CMK (cell line): ENCODE measurements around the gene KRTAP5-3.
"Not testable (repeated sequence)": the region's sequence is repeated elsewhere in the genome, so short reads cannot be mapped to it uniquely, and the experiment has no call there.

Source experiments
- DNase-seq: peaks from one replicate; pipeline ENCODE4 v3.0.0-alpha.2; 2010; ENCODE audit warnings: low read depth

Gene KRTAP5-3

DNA sequence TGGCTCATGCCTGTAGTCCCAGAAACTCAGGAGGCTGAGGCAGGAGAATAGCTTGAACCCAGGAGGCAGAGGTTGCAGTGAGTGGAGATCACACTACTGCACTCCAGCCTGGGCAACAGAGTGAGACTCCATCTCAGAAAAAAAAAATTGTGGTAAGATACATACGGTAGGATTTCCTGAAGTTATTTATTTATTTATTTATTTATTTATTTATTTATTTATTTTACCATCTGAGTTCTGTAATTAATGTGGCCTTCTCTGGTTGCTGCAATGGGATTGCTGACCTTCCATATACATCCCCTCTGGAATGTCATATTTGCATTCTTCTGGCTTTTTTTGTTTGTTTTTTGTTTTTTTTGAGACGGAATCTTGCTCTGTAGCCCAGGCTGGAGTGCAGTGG lies 25.4 kb downstream of the KRTAP5-3 start:
- DNase-seq, result not testable (repeated sequence)

DNA sequence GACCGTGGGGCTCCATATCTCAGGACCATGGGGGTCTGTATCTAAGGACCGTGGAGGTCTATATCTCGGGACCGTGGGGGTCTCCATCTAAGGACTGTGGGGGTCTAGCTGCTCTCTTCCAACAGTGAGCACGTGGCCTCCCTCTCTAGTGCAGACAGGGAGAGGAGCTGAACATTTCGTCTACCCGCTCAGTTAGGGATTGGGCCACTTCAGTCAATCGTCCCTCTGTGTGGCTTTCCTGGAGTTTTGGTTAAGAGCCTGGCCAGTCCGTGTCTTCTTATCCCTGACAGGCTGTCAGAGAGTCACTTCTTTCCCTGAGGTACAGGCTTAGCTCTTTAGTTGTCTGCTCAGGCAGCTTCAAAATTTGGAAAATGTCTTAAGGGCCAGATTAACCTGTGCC lies 26.3 kb downstream of the KRTAP5-3 start:
- DNase-seq, result no peak

DNA sequence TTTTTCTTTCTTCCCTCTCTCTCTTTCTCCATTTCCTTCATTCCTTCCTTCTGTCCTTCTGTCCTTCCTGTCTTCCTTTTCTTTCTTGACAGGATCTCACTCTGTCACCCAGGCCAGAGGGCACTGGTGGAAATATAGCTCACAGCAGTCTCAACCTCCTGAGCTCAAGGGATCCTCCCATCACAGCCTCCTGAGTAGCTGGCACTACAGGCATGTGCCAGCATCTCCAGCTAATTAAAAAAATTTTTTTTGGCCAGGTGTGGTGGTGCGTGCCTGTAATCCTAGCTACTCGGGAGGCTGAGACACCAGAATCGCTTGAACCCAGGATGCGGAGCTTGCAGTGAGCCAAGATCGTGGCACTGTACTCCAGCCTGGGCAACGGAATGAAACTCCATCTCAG lies 31.4 kb downstream of the KRTAP5-3 start:
- DNase-seq, result no peak

DNA sequence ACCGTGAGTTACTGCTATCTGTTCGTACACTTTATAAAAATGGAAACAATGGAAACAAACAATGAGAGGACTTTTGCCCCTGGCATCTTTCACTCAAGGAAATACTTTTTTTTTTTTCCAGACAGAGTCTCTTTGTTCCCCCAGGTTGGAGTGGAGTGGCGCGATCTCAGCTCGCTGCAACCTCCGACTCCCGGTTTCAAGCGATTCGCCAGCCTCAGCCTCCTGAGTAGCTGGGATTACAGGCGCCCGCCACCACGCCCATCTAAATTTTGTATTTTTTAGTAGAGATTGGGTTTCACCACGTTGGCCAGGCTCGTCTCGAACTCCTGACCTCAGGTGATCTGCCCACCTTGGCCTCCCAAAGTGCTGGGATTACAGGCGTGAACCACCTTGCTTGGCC lies 32.5 kb downstream of the KRTAP5-3 start:
- not testable (repeated sequence) for DNase-seq

DNA sequence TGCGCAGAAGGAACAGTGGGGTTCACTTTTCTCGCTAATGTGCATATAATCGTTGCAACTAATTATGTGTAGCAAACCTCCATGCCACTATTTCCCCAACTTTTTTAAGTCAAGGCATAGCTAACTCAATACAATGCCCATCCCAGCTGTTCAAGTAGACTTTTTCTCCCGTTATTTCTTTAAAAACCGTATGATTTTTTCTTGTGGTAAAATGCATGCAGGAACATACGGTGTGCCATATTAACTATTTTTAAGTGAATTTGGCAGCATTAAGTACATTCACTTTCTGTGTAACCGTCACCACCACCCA lies 33.4 kb downstream of the KRTAP5-3 start:
- DNase-seq, result no peak

DNA sequence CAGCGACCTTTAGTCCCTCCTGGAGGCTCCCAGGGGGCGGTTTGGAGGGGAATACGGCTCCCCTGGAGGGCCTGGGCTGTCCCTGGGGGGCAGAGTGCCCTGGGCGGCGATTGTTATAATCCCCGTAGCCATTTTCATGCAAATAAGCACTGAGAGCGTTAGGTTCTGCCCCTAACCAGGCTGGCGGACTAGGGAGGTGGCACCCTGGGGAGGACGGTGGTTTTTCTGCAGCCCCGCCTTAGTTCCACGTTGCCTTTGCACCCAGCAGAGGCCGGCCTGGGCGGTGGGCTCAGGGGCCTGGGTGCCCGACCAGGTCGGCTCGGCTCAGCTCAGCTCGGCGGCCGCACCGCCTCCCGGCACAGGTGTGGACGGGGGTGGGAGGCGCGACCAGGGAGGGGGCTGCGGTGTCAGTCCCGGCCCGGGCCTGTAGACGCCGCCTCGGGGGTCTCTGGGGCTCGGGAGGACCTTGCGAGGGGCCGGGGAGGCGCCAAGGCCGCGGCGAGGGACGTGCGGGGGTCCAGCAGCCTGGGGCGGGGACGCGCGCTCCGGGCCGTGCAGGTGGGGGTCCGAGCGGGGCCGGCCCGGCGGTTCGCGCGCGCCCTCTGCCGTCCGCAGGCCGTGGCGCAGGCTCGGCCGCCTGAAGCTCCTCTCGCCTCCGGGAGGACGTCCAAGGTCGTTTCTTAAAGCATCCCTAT lies 33.9 kb downstream of the KRTAP5-3 start:
- DNase-seq, result no peak

DNA sequence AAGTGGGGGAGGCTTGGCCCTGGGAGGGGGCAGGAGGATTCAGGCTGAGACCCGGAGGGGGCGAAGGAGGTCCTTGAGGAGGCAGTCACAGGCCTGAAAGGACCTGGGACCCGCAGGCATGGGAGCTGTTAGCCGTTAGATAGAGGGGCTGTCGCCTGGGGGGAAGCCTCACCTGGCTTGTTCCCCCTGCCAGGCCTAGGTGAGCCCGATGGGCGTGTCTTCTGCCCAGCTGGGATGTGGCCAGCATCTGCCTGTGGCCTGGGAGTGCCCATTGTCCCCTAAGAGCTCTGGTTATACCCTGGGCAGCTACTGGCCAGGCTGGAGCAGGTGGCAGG lies 34.4 kb downstream of the KRTAP5-3 start:
- no peak for DNase-seq

DNA sequence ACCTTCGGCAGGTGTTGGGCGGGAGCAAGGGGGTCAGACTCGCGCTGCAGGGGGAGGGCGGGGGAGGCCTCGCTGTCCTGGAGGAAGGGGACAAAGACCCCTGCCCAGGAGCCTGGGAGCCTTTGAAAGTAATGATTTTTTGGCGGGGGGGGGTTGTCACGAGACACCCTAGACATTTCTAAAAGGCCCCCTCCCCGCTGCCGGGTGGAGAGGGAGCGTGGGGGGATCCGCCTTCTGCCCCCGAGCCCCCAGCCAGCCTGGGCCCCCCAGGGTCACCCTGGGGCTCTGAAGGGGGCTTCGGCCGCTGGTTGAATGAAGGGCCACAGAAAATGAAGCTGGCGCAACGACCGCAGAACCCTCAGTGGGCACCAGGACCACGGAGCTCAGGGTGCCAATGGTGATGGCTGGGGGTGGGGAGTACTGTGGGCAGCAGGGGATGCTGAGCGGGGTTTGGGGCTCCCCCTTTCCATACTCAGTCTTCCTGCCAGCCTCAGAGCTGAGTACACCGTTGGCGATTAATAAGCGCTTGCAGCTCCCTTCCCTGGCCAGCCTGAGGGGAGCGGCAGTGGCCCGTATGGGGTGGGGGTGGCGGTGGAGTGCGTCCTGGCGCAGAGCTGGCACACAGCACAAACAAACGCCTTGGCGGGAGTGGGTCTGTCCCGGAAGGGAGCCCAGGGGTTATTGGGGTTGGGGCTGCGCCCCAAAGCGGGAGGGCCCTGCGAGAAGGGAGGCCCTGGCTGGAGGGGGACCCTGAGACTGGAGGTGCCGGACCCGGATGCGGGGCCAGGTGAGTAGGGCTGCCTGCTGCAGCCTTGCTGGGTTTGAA lies 35.0 kb downstream of the KRTAP5-3 start:
- DNase-seq, result no peak

DNA sequence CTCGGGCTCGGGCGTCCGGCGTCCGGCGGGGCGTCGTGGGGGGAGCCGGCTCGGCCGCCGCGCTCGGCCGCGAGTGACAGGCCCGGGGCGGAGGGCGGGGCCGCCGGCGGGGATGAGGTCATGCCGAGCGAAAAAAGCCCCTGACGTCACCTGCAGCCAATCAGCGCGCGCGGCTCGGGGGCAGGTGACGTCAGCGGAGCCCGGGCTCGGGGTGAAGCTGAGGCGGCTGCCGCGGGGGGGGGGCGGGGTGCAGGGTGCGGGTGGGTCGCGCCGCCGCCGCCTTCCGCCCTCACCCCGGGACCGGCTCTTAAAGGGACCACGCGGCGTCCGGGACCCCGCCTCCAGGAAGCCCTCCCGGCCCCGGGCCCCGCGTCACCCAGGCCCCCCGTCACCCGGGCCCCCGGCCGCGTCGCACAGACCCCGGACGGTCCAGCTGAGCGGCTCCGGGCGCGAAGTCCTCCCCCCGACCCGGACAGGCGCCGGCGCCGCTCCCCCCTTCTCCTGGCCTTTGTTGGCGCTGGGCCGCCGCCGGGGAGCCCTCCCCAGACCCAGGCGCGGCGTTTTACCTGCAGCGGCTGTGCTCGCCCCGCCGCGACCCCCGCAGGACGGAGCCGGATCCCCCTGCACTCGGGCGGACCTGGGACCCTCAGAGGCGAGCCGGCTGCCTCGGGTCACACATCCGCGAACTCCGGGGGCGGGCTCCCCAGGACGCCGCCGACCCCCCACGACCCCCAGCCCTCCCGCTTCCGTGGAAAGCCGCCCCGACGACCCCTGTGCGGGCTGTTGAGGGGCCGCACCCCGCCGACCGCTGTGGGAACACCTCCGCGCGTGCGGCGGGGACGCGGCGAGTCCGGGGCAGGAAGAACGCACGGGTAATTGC lies 35.8 kb downstream of the KRTAP5-3 start, which contains the start of gene DUSP8:
Gene DUSP8 (minus strand): TSS at position 75 of the 880 bp plus-strand sequence. CDS start 6,445 bp downstream, outside the sequence.
- no peak for DNase-seq

DNA sequence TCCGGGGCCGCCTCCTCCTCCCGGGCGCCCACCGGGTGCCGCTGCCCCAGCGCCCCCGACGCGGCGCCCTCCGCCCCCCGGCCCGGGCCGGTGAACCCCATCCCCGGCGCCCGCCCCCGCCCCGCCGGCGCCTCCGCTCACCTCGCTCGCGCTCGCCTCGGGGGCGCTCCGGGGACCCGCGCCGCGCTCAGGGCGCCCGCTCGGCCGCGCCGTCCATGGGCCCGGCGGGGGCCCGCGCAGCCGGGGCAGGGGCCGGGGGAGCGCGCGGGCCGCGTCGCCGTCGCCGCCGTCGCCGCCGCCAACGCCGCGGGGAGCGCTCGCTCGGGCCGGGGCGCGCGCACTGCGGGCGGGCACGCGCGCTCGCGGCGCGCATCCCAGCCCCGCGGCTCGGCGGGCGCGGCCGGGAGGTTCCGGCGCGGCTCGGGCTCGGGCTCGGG lies 36.5 kb downstream of the KRTAP5-3 start:
- no peak for DNase-seq

DNA sequence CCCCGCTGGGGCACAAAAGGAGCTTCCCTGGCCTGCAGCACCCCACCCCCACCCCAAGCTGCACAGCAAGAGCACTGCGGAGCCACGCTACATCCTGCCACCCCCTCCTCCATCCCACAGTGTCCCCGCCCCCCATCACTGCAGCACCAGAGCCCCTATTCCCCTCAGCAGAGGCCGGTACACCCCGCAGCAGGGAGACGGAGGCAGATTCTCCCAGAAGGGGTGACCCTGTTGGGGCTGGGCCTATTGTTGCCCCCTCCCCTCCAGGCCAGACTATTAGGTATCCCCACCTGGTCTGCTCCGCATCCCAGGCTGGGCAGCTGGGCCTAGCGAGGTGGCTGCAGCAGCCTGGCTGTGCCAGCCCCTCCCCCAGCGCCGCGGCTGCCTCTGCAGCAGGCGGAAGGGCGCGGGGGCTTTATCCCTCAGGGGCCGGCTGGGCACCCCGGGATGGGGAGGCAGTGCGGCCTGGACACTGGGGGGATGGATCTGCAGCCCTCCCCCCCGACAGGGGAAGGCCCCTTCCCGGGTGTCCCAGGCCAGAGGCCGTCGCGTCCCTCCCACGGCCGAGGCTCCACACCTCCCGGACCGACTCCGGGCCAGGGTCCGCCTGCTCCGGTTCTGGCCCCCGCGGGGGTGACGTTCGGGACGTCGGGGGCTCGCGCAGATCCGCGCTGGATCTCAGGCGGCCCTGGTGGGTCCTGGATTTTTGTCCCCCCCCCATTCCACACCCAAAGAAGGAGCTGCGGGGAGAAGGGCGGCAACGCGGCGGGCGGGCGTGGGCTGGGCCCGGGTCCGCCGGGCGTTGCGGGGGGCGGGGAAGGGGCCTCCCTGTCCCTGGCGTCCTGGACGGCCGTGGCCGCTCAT lies 37.1 kb downstream of the KRTAP5-3 start:
- no peak for DNase-seq

DNA sequence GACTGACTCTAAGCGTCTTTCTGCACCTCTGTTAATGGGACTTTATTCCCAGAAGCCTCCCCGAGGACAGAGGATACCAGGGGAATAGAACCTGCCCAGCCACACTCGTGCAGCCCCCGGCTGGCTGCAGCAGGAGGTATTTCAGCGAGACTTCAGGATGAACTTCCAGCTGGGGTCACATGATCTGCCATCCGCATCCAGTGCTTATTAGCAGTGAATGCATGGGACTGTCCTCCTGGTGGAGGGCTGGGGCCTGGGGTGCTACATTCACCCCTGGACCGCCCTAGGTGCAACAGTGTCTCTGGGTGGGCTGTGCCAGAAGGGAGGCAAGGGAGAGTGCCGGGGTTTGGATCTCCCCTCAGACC lies 37.8 kb downstream of the KRTAP5-3 start:
- no peak for DNase-seq

DNA sequence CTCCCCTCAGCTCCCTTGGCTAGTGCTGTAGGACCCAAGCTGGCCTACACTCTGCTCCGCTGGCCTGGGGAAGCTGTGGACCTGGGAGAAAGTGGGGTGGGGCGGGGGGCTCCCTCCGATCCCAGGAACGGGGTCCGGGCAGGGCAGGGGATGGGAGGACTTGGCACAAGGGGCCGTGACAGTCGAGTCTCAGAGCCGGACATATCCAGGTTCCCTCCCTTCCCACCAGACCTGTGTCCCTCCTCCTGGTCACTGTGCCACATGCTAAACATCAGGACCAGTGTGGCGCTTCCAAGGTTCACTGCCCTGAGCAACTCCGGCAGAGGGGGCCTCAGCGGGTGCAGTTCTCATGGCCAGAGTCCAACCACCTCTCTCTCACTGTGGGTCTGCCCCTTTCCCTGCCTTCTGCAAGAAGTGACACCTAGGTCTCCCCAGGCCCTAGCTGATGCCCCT lies 38.2 kb downstream of the KRTAP5-3 start:
- no peak for DNase-seq

DNA sequence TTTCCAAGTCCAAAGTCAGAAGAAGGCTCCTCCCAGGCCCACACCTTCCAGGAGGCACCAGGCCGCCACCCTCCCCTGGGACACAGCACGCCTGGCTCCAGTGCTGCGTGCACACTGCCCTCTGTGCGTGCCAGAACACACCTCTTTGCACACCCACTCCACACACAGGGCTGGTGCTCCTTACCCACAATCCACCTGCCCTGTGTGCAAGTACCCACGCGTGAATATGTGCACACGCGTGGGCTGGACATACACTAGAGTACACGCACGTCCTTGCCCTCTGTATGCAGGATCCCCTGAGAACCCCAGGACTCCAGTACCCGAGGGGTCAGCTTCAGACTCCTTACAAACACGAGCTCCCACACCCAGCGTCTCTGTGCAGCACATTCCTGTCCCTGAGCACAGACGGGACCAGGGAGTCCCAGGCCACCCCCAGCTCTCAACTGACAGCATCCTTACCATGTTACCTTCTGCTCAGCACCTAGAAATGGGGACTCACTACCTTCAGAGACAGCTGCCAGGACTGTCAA lies 38.9 kb downstream of the KRTAP5-3 start:
- DNase-seq, result no peak

DNA sequence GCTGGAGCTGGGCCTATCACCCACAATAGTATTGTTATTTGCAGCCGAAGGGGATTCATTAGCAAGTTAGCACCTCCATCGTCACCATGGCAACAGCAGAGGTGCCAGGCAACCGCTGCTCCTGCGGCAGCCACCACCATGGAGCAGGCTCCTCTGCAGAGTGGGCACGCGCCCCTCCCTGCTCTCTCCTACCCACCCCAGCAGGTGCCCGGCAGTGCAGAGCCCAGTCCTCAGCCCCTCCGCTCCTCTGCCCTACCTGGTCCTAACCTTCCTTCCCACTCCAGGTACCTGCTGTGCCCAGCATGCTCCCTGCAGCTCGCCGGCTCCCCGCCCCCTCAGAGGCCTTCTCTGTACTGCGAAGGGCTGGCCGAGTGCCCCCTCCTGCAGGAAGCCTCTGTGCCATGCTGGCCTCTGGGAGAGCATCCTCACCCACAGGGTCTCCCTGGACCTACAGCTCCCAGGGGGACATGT lies 39.8 kb downstream of the KRTAP5-3 start:
- DNase-seq, result no peak

DNA sequence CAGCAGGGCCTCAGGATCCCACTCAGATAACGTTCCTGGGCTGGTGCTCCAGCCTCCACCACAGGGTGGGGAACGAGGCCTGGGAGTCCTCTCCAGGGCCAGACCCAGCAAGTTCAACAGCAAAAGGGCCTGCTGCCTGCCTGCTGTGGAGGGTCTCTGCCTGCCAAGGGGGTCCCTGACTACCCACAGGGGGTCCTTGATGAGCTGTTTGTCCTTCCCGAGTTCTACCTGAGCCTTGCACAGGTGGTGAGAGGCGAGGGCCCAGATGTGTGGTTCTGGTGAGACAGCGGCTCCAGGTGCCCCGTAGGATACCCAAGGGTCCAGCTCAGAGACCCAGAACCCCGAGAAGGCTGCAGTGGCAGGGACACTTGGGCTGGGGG lies 40.6 kb downstream of the KRTAP5-3 start:
- no peak for DNase-seq

DNA sequence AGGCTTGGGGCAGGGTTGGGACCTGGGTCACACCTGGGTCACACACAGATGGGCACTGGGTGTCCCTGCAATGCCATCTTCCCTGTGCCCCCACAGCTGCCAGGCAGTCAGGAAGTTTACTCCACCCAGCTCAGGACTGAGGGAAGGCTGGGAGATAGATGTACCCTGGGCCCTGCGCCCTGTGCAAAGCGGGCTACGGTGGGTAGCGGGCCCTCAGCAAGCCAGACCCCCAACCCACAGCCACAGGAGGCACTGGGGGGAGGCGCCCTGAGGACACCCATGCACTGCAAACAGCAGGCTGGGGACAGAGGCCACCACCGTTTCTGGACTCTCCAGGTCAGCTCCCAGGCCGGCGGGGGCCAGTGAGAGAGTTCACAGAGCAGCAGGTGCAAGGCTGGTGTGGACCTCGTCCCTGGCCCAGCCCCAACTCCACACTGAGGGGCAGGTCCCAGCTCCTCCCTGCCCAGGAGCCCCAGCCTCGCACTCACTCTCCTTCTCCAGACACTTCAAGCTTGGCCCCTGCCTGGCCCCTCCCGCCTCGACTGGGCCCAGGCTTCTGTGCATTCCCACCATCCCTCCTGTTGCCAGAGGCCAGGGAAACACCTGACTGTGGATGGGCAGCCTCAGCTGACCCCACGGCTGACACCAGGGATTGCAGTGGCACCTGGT lies 41.1 kb downstream of the KRTAP5-3 start:
- DNase-seq, result no peak

DNA sequence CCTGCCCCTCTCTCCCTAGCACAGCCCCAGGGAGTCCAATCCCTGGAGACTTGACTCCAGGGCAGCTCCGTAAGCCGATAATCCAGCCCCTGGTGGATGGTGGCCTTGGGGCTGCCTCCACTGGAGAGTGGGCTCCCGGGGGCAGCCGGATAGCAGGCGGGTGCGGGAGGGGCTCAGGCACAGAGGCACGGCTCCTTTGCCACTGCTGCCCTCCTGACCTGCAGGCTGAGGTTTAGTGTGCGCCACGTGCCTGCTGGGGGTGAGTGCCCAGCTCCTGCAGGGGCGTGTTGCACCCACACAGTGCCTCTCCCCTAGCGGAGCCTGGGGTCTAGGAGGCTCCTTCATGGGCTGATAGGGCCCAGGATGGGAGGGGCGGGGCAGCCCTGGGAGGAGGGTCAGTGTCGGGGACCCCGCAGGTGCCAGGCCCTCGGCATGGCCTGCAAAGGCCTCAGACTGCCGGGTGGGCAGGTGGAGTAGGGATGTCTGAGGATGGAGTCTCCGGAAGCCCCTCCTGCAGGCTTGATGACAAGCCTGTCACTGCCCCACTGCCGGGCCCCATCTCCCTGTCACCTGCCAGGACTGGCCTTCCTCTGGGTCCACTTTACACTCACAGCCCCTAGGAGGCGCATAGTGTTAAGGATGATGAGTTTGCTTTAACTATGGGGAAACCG lies 41.7 kb downstream of the KRTAP5-3 start:
- DNase-seq, result no peak

DNA sequence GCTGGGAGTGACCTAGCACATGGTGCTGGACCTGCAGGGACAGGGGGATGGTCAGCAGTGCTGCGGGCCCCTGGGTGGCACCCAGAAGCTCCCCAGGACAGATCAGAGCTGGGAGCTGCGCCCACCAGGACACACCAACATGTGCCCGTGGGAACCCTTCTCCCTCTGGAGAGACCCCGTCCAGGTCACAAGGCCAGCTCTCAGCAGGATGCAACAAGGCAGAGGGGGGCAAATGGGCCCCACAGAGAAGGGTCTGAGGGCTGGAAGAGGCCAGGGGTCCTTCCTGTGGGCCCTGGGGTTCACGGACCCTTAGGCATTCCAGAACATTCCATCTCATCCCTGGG lies 42.4 kb downstream of the KRTAP5-3 start:
- no peak for DNase-seq

DNA sequence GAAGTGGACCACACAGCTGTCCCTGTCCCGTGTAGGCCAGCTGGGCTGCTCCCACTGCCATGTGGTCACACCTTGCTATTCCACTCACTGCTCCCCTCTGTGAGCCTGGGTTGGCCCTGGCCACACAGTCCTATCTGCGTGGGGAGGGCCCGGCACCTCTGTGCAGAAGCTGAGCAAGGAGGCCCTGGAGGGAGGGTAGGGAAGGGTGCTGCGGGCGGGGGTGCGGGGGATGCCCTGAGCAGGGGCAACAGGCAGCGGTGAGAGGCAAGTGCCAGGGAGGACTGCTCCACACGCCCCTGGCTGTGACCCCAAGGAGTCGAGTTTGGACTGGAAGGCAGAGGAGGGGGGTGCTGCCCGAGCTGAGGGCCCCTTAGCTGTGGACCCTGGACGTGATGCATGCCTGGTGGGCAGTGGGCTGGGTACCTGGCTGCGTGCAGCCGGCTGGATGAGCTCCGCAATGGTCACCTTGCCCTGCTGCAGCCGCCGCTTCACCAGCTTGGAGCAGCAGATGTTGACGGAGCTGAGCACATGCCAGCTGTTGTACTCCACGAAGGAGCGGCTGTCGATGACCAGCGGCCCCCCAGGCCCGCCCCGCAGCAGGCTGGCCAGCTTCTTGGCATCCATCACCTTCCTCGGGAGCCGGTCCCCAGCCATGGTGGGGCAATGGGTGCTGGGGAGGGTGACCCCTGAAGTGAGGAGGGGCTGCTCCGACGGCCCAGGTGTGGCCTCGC lies 42.9 kb downstream of the KRTAP5-3 start:
- no peak for DNase-seq
